HepG2 (cell line): ENCODE results near the gene STYXL2. TPM values are rescaled to one million over a fixed set of nuclear protein-coding genes. Genes with fewer than 3 reads are reported as not detected.

ENCODE experiments used
- ATAC-seq: fragments of 200-7000 bp; cut with Tn5 transposase; 3 replicates; pipeline ENCODE4 v1.9.1; 2020; ENCODE audit warnings: mild to moderate bottlenecking, moderate library complexity
- BruUV-seq: library from RNA; stranded (reverse); fragments of 400-500 nt; replicated peaks from 2 replicates; lab custom pipeline; 2021; lab: Mats Ljungman, UMichigan
- CTCF ChIA-PET: fragments of 300-600 bp; formaldehyde crosslinking; extraction: SDS; loops from one replicate; lab custom pipeline; 2021; ENCODE audit warnings: low total read pairs, inconsistent platforms, low intra/inter-chr PET ratio; lab: Yijun Ruan, JAX
- POLR2A ChIA-PET: fragments of 350-600 bp; sonication (Branson Sonifier 250); formaldehyde crosslinking; loops from one replicate; lab custom pipeline; 2020; ENCODE audit warnings: antibody characterized with exemption, inconsistent platforms; lab: Yijun Ruan, JAX
- DNase-seq: peaks from one replicate; pipeline ENCODE4 v3.0.0-alpha.2; 2015; ENCODE audit warnings: low spot score
- FAIRE-seq: peaks from 3 replicates; lab custom pipeline; 2011; peaks lifted over from hg19 to GRCh38; lab: Jason Lieb, UNC
- H2AFZ ChIP-seq: one replicate; pipeline ENCODE4 v1.6.1; 2011; ENCODE audit warnings: low read length, inconsistent platforms
- H3K27ac ChIP-seq: fragments of 300-600 bp; 3 replicates; pipeline ENCODE4 v1.8.0; 2011; ENCODE audit warnings: mixed run types, mild to moderate bottlenecking, mixed read lengths, low read length, inconsistent platforms; ENCODE audit not compliant: insufficient read depth; ENCODE audit errors: extremely low read length
- H3K27me3 ChIP-seq, 2 experiments: fragments of 200-600 bp in 1 of 2; 2 replicates in 1 of 2; 3 replicates in 1 of 2; pipeline versions ENCODE4 v1.6.0 to v1.8.0; 2011; ENCODE audit warnings: low read length in 2 of 2, mild to moderate bottlenecking in 2 of 2, moderate library complexity in 2 of 2, inconsistent platforms in 1 of 2; ENCODE audit not compliant: insufficient read depth in 2 of 2, control insufficient read depth in 1 of 2
- H3K36me3 ChIP-seq, 2 experiments: fragments of 200-600 bp in 1 of 2; replicated peaks in 1 of 2; 2 replicates in 1 of 2; 3 replicates in 1 of 2; pipeline versions ENCODE4 v1.5.1 to v1.8.0; 2011; ENCODE audit warnings: low read length in 2 of 2, inconsistent platforms in 1 of 2; ENCODE audit not compliant: insufficient read depth in 2 of 2, control insufficient read depth in 1 of 2
- H3K4me1 ChIP-seq: 2 replicates; pipeline ENCODE4 v1.5.1; 2012; ENCODE audit warnings: low read length, inconsistent platforms; ENCODE audit not compliant: insufficient read depth
- H3K4me2 ChIP-seq: 2 replicates; pipeline ENCODE4 v1.6.0; 2011; ENCODE audit warnings: low read depth, low read length, inconsistent platforms
- H3K4me3 ChIP-seq, 3 experiments: fragments of 200-600 bp in 1 of 3; sonication (generic), shearing (Covaris generic) in 1 of 3; replicated peaks in 1 of 3; 2 replicates each; pipeline ENCODE4 v1.5.1; 2011 to 2016; ENCODE audit warnings: low read length in 3 of 3, inconsistent platforms in 2 of 3, low read depth in 2 of 3, mild to moderate bottlenecking in 2 of 3, control low read depth in 1 of 3, mixed read lengths in 1 of 3; ENCODE audit not compliant: insufficient read depth in 1 of 3
- H3K79me2 ChIP-seq: one replicate; pipeline ENCODE4 v1.6.1; 2011; ENCODE audit warnings: low read length, inconsistent platforms; ENCODE audit not compliant: insufficient read depth
- H3K9ac ChIP-seq: 2 replicates; pipeline ENCODE4 v1.6.0; 2011; ENCODE audit warnings: mild to moderate bottlenecking, low read depth, low read length, inconsistent platforms; ENCODE audit not compliant: insufficient read depth
- H3K9me3 ChIP-seq: 2 replicates; pipeline ENCODE4 v1.5.1; 2012; ENCODE audit warnings: mild to moderate bottlenecking, low read length
- H4K20me1 ChIP-seq: 2 replicates; pipeline ENCODE4 v1.6.0; 2011; ENCODE audit warnings: inconsistent platforms, mild to moderate bottlenecking, low read length, moderate library complexity; ENCODE audit not compliant: insufficient read depth
- CBX1 ChIP-seq: IDR thresholded peaks from one replicate; pipeline ENCODE4 v1.6.1; 2016; ENCODE audit warnings: antibody characterized with exemption, low read depth
- ELF4 ChIP-seq: sonication (generic); formaldehyde crosslinking; IDR thresholded peaks from 2 replicates; pipeline ENCODE4 v1.5.0; 2020; ENCODE audit warnings: missing genetic modification reagents, mild to moderate bottlenecking, moderate library complexity, borderline replicate concordance
- HNRNPK ChIP-seq: fragments of 200-400 bp; formaldehyde crosslinking; IDR thresholded peaks from 2 replicates; pipeline ENCODE4 v1.6.1; 2018; ENCODE audit warnings: low read length, low read depth, moderate library complexity, mild to moderate bottlenecking; ENCODE audit not compliant: poor library complexity, severe bottlenecking
- POLR2AphosphoS2 ChIP-seq: IDR thresholded peaks from 2 replicates; pipeline ENCODE4 v1.6.1; 2011; ENCODE audit warnings: low read depth, low read length, improper control_type of control experiment
- THYN1 ChIP-seq: sonication (generic); formaldehyde crosslinking; IDR thresholded peaks from 2 replicates; pipeline ENCODE4 v1.8.1; 2023; ENCODE audit warnings: low read depth, mild to moderate bottlenecking, moderate library complexity, missing genetic modification reagents, borderline replicate concordance
- U2AF1 ChIP-seq: fragments of 200-400 bp; formaldehyde crosslinking; optimal IDR thresholded peaks from 2 replicates; pipeline ENCODE3; 2017; ENCODE audit warnings: mild to moderate bottlenecking, low read depth, low read length
- ZBTB3 ChIP-seq: sonication (generic); formaldehyde crosslinking; IDR thresholded peaks from 2 replicates; pipeline ENCODE4 v1.4.0; 2020; ENCODE audit warnings: low read depth, mild to moderate bottlenecking, moderate library complexity, missing genetic modification reagents, borderline replicate concordance
- ZNF143 ChIP-seq: sonication (generic); formaldehyde crosslinking; IDR thresholded peaks from 2 replicates; pipeline ENCODE4 v1.4.0; 2020; ENCODE audit warnings: missing genetic modification reagents
- WGBS: methylation state at CpG from one replicate; pipeline ENCODE4 v1.1.6; 2017; ENCODE audit warnings: low lambda C conversion rate; 5-methylcytosine and 5-hydroxymethylcytosine counted together
- in situ Hi-C: cut with HindIII; loops from 2 replicates; pipeline ENCODE4 v1.10.0; 2017; ENCODE audit warnings: low pct_unique_long_range_greater_than_20kb; ENCODE audit not compliant: extremely low pct_ligation_motif_present
- intact Hi-C: fragments of 100-400 bp; cut with micrococcal nuclease; formaldehyde crosslinking; loops from one replicate; pipeline ENCODE4 v1.10.0; 2022; ENCODE audit not compliant: unreplicated experiment
- polyA plus RNA-seq, 8 experiments: library from polyadenylated mRNA; depleted of rRNA in 3 of 8; stranded (reverse) in 7 of 8; unstranded in 1 of 8; fragments of >200 nt; fragmentation: Illumina TruSeq in 4 of 8; extraction: Trizol in 4 of 8; gene quantifications; 2 replicates each; pipeline versions ENCODE4 v1.2.1 to v1.2.3, GENCODE V29; 2011 to 2016; ENCODE audit warnings: low read depth in 4 of 8, missing spikeins in 1 of 8, mixed read lengths in 1 of 8; ENCODE audit not compliant: insufficient read depth in 1 of 8
- total RNA-seq, 5 experiments: library from RNA; depleted of rRNA; stranded (reverse); fragments of >200 nt; fragmentation: Illumina TruSeq; extraction: Trizol; gene quantifications; 2 replicates each; pipeline ENCODE4 v1.2.3, GENCODE V29; 2016; ENCODE audit warnings: low read depth in 1 of 5
- TF ChIP-seq, protein P1 (sequence below): IDR thresholded peaks from 2 replicates; pipeline ENCODE4 v1.6.1; 2016
- TF ChIP-seq, protein P2 (sequence below): sonication (generic); formaldehyde crosslinking; IDR thresholded peaks from 2 replicates; pipeline ENCODE4; 2020; ENCODE audit warnings: missing genetic modification reagents, mild to moderate bottlenecking, borderline replicate concordance

STYXL2 gene
- total and polyA plus RNA-seq, 2 of the 13 experiments (the other 11 are each of a cell fraction or from before 2014, with no cell fraction given), result not detected

DNA sequence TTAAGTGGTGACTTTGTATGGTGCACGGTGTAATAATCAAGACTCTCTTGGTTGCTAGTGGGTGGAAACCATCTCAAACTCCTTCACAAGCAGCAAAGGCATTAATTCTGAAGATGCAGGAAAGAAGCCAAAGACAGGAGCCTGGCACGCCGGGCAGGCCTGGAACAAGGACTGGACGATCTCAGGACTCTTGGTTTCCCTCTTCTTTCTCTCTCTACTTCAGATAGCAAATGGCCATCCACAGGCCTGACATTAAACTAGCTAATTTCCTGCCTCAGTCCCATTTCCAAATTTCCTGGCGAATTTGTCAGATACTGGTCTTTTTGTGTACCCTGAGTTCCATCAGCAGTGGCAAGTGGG is 28.2 kb downstream of the STYXL2 start:
- in situ Hi-C loops, result no loop called here
- no peak for ATAC-seq
- no peak for FAIRE-seq
- CTCF ChIA-PET, result no interaction called here
- DNase-seq, result no peak
- Histone ChIP-seq H3K4me3 (no peak overlapping the region), H4K20me1 (no peaks in the 10 kb centered on the region), H3K4me2 (no peak overlapping the region), H2AFZ (no peak overlapping the region), H3K27ac (no peak overlapping the region), H3K9ac (no peak overlapping the region), H3K27me3 (peaks cover 8 to 43% of the 10 kb centered on the region in 2 experiments; a peak in 3 of 5 replicates), H3K36me3 (no peaks in the 10 kb centered on the region), H3K79me2 (no peaks in the 10 kb centered on the region)
- no TSS peak for BruUV-seq
- POLR2A ChIA-PET, result no interaction called here
- TF ChIP-seq ZBTB3 (CRISPR knock-in tag) (no peak), HNRNPK (no peak), POLR2AphosphoS2 (no peak), ELF4 (CRISPR knock-in tag) (no peak), U2AF1 (no peak), CBX1 (no peak), ZNF143 (CRISPR knock-in tag) (no peak), THYN1 (no peak)
- TF ChIP-seq, protein P1, sequence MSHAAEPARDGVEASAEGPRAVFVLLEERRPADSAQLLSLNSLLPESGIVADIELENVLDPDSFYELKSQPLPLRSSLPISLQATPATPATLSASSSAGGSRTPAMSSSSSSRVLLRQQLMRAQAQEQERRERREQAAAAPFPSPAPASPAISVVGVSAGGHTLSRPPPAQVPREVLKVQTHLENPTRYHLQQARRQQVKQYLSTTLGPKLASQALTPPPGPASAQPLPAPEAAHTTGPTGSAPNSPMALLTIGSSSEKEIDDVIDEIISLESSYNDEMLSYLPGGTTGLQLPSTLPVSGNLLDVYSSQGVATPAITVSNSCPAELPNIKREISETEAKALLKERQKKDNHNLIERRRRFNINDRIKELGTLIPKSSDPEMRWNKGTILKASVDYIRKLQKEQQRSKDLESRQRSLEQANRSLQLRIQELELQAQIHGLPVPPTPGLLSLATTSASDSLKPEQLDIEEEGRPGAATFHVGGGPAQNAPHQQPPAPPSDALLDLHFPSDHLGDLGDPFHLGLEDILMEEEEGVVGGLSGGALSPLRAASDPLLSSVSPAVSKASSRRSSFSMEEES (CRISPR knock-in tag), result no peak
- TF ChIP-seq, protein P2, sequence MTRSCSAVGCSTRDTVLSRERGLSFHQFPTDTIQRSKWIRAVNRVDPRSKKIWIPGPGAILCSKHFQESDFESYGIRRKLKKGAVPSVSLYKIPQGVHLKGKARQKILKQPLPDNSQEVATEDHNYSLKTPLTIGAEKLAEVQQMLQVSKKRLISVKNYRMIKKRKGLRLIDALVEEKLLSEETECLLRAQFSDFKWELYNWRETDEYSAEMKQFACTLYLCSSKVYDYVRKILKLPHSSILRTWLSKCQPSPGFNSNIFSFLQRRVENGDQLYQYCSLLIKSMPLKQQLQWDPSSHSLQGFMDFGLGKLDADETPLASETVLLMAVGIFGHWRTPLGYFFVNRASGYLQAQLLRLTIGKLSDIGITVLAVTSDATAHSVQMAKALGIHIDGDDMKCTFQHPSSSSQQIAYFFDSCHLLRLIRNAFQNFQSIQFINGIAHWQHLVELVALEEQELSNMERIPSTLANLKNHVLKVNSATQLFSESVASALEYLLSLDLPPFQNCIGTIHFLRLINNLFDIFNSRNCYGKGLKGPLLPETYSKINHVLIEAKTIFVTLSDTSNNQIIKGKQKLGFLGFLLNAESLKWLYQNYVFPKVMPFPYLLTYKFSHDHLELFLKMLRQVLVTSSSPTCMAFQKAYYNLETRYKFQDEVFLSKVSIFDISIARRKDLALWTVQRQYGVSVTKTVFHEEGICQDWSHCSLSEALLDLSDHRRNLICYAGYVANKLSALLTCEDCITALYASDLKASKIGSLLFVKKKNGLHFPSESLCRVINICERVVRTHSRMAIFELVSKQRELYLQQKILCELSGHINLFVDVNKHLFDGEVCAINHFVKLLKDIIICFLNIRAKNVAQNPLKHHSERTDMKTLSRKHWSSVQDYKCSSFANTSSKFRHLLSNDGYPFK (CRISPR knock-in tag), result no peak
- TF ChIP-seq, all 625 proteins: peak for 0
- intact Hi-C loops, result no loop called here
- WGBS, result 3% methylated on average over 5 of the region's 5 CpGs
- no peaks in the 10 kb centered on the region for H3K9me3 ChIP-seq
- H3K4me1 ChIP-seq, result no peaks in the 10 kb centered on the region
